MM.1S (cell line): Measurements from ENCODE around the gene ZNF592.
A peak's percentile ranks its signal among the peaks of the same experiment; 100 is the strongest.
"Not testable (repeated sequence)": the region's sequence is repeated elsewhere in the genome, so short reads cannot be mapped to it uniquely, and the experiment has no call there.

Experiments used
- DNase-seq: peaks from one replicate; pipeline ENCODE4 v3.0.0-alpha.2; 2015
- H2AFZ ChIP-seq: fragments of 300-600 bp; sonication (generic); 2 replicates; pipeline ENCODE4 v1.6.0; 2016; ENCODE audit warnings: antibody characterized with exemption, low read length
- H3F3A ChIP-seq: fragments of 300-600 bp; sonication (generic); 2 replicates; pipeline ENCODE4 v1.6.1; 2016; ENCODE audit warnings: mild to moderate bottlenecking, antibody characterized with exemption, low read length, moderate library complexity, mixed read lengths; ENCODE audit not compliant: insufficient read depth
- H3K27ac ChIP-seq: fragments of 300-600 bp; sonication (generic); 2 replicates; pipeline ENCODE4 v1.5.1; 2016; ENCODE audit warnings: mild to moderate bottlenecking, low read length
- H3K27me3 ChIP-seq: fragments of 300-600 bp; sonication (generic); replicated peaks from 2 replicates; pipeline ENCODE4 v1.6.0; 2016; ENCODE audit warnings: low read length; ENCODE audit not compliant: insufficient read depth
- H3K36me3 ChIP-seq: fragments of 300-600 bp; sonication (generic); replicated peaks from 2 replicates; pipeline ENCODE4 v1.6.1; 2016; ENCODE audit warnings: mild to moderate bottlenecking, low read length, mixed read lengths; ENCODE audit not compliant: insufficient read depth
- H3K4me1 ChIP-seq: fragments of 300-600 bp; sonication (generic); 2 replicates; pipeline ENCODE4 v1.6.1; 2016; ENCODE audit warnings: low read length, mixed read lengths
- H3K4me2 ChIP-seq: fragments of 300-600 bp; sonication (generic); 2 replicates; pipeline ENCODE4 v1.6.0; 2016; ENCODE audit warnings: low read depth, low read length
- H3K4me3 ChIP-seq: fragments of 300-600 bp; sonication (generic); 2 replicates; pipeline ENCODE4 v1.5.1; 2016; ENCODE audit warnings: low read length, mixed read lengths
- H3K79me2 ChIP-seq: fragments of 300-600 bp; sonication (generic); 2 replicates; pipeline ENCODE4 v1.6.1; 2016; ENCODE audit warnings: mixed run types, low read length, mixed read lengths
- H3K9ac ChIP-seq: fragments of 300-600 bp; sonication (generic); 2 replicates; pipeline ENCODE4 v1.6.1; 2016; ENCODE audit warnings: low read length, mixed read lengths
- H3K9me2 ChIP-seq: fragments of 300-600 bp; sonication (generic); replicated peaks from 2 replicates; pipeline ENCODE4 v1.6.1; 2016; ENCODE audit warnings: mild to moderate bottlenecking, low read length, mixed read lengths; ENCODE audit not compliant: insufficient read depth
- H3K9me3 ChIP-seq: fragments of 300-600 bp; sonication (generic); replicated peaks from 2 replicates; pipeline ENCODE4 v1.6.1; 2016; ENCODE audit warnings: mild to moderate bottlenecking, low read length, mixed read lengths; ENCODE audit not compliant: insufficient read depth
- H4K20me1 ChIP-seq: fragments of 300-600 bp; sonication (generic); 2 replicates; pipeline ENCODE4 v1.6.1; 2016; ENCODE audit warnings: mild to moderate bottlenecking, low read length, moderate library complexity, mixed read lengths; ENCODE audit not compliant: insufficient read depth
- EZH2 ChIP-seq: fragments of 300-600 bp; sonication (generic); optimal IDR thresholded peaks from 2 replicates; pipeline ENCODE3; 2017; ENCODE audit warnings: low read depth, mild to moderate bottlenecking, antibody characterized with exemption, low read length, mixed read lengths
- EZH2phosphoT487 ChIP-seq: fragments of 300-600 bp; sonication (generic); IDR thresholded peaks from 2 replicates; pipeline ENCODE4 v1.6.1; 2018; ENCODE audit warnings: antibody characterized with exemption, low read length
- TF ChIP-seq, protein P1 (sequence below): fragments of 300-600 bp; sonication (generic); IDR thresholded peaks from 2 replicates; pipeline ENCODE4 v1.5.1; 2016; ENCODE audit warnings: antibody characterized with exemption, low read length, mixed read lengths

Gene ZNF592

DNA sequence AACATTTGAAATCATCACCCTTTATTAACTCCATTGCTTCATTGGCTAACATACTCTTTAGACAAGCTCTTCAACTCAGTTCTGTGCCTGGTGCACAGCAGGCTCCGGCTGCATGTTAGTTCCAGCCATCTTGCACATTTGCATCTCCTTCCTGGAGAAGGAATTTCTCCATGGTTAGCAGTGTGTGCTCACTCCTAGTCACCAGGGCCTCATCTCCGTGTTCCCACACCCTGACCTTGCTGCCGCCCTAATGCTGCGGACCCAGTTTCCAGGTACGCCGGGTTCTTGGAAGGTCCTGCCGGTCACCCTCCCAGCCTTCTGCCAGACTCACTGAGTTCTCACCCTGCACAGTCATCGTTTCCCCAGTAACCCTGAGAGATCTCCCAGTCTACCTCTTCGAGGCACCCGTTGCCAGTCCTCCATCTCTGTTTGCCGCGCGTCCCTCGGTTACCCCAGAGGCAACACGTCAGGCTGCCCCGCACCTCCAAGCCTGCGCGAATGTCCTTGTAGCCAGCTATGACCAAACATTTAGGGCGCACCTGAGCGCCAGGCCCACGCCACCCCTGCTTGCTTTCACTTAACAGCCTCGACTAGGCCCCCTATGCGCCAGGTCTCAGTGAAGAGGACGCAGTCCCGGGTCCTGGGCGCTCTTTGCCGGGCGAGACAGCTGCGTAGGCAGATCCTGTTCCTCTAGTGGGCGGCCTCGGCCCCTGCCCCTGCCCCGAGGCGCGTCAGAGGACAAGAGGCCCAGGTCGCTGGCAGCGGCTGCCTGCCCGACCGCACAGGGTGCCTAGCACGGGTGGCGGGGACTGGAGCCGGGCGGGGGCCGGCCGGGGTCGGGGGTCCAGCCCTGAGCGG lies 747 bp upstream of the ZNF592 start:
- peaks cover 47% of the 10 kb centered on the region for H3K79me2 ChIP-seq
- peaks cover 5% of the 10 kb centered on the region; the same call in 1 of the 2 replicates for H4K20me1 ChIP-seq
- peak overlapping the region; percentile 92 for H3K4me2 ChIP-seq
- peak overlapping the region; percentile 94 for H3K27ac ChIP-seq
- no peaks in the 10 kb centered on the region for H3K36me3 ChIP-seq
- 0 out of 2 replicates have a peak, but pooled peaks cover 10% of the 10 kb centered on the region for H3K4me1 ChIP-seq
- no peaks in the 10 kb centered on the region for H3K9me2 ChIP-seq
- peak overlapping the region; percentile 94 for H3K4me3 ChIP-seq
- H3F3A ChIP-seq = peaks cover 11% of the 10 kb centered on the region; the same call in 1 of the 2 replicates
- no peaks in the 10 kb centered on the region for H3K9me3 ChIP-seq
- H3K27me3 ChIP-seq = no peaks in the 10 kb centered on the region
- peak overlapping the region; percentile 88 for H2AFZ ChIP-seq
- no peak for TF ChIP-seq EZH2phosphoT487
- TF ChIP-seq, protein P1, sequence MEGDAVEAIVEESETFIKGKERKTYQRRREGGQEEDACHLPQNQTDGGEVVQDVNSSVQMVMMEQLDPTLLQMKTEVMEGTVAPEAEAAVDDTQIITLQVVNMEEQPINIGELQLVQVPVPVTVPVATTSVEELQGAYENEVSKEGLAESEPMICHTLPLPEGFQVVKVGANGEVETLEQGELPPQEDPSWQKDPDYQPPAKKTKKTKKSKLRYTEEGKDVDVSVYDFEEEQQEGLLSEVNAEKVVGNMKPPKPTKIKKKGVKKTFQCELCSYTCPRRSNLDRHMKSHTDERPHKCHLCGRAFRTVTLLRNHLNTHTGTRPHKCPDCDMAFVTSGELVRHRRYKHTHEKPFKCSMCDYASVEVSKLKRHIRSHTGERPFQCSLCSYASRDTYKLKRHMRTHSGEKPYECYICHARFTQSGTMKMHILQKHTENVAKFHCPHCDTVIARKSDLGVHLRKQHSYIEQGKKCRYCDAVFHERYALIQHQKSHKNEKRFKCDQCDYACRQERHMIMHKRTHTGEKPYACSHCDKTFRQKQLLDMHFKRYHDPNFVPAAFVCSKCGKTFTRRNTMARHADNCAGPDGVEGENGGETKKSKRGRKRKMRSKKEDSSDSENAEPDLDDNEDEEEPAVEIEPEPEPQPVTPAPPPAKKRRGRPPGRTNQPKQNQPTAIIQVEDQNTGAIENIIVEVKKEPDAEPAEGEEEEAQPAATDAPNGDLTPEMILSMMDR = peak; percentile 15; the same call in 1 of the 2 replicates
- no peak for TF ChIP-seq EZH2
- peak overlapping the region; percentile 93 for H3K9ac ChIP-seq
- DNase-seq = no peak

DNA sequence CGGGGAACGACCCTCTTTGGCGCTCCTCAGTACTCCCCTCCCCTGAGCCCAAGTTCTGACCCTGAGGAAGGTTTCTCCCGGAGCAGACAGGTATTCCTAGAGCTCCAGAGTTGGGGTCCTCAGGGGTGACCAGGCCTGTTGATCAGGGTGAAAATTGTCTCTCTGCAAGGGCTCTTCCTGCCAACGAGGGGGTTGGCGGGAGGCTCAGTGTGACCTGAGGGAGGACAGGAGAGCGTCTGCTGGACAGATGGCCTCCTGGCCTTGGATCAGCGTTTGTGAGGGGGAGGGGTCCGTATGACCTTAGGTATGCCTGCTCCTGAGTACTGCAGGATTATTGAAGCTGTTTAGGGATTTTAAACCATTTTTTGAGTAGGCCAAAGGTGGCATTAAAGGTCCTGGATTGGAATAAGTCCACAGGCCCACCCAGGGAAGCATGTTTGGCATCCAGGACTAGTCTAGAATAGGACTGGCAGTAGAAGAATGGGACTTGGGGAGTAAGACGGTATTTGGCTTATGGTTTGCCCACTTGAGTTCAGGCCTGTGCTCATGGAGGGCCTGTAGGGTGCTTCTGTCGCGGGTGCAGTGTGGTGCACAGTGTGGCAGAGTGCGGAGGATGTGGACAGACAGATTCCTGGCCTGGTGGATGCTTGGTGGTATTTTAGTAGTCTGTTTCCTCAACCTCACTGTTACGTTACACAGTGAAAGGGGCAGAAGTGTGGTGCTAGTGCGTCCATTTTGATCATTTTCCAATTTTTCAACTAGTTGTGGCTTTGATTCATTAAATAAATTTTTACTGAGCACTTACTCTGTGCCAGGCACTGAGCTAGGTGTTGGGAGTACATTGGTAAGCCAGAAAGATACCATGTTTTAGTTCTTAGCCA lies 959 bp downstream of the ZNF592 start:
- peak; percentile 33 for DNase-seq
- peaks cover 64% of the 10 kb centered on the region for H3K79me2 ChIP-seq
- H3F3A ChIP-seq = peaks cover 11% of the 10 kb centered on the region; the same call in 1 of the 2 replicates
- peak overlapping the region; percentile 96 for H3K4me3 ChIP-seq
- H3K9ac ChIP-seq = peak overlapping the region; percentile 74
- peaks cover 16% of the 10 kb centered on the region; the same call in 1 of the 2 replicates for H4K20me1 ChIP-seq
- peak overlapping the region; percentile 50; the same call in 1 of the 2 replicates for H3K27ac ChIP-seq
- TF ChIP-seq, protein P1 = 0 out of 2 replicates have a peak, but pooled peaks have one; percentile 5
- no peak for TF ChIP-seq EZH2phosphoT487
- no peak for TF ChIP-seq EZH2
- H2AFZ ChIP-seq = no peak overlapping the region; the same call in 1 of the 2 replicates
- H3K9me2 ChIP-seq = no peaks in the 10 kb centered on the region
- H3K4me2 ChIP-seq = peak overlapping the region; percentile 84
- no peaks in the 10 kb centered on the region for H3K9me3 ChIP-seq
- no peaks in the 10 kb centered on the region for H3K27me3 ChIP-seq
- H3K4me1 ChIP-seq = 0 out of 2 replicates have a peak, but pooled peaks cover 10% of the 10 kb centered on the region
- no peaks in the 10 kb centered on the region; the same call in 1 of the 2 replicates for H3K36me3 ChIP-seq

DNA sequence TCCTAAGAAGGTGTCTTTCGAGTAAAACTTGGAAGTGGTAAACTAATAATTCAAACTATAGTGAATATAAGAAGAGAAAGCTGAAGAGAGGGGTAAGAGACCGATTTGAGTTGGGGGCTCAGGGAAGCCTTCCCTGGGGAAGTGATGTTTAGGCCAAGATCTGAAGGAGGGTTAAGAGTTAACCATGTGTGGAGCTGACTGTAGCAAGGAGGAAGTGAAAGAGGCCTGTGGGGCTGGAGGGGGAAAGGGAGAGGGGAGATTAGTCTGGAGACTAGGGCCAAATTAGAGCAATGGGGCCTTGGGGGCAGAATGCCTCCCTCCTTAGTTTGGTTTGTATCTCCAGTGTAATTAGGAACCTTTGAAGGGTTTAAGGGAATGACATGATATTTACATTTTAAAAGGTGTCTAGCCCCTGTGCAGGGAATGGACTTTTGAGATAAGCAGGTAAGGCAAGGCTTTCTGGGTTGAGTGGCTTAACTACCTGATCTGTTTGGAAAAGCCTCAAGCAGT lies 2.2 kb downstream of the ZNF592 start:
- H3K4me1 ChIP-seq = 0 out of 2 replicates have a peak, but pooled peaks cover 10% of the 10 kb centered on the region
- H3K4me3 ChIP-seq = peak overlapping the region; percentile 96; the same call in 1 of the 2 replicates
- H2AFZ ChIP-seq = no peak overlapping the region
- H3K27ac ChIP-seq = no peak overlapping the region
- H4K20me1 ChIP-seq = peaks cover 17% of the 10 kb centered on the region; the same call in 1 of the 2 replicates
- peaks cover 11% of the 10 kb centered on the region; the same call in 1 of the 2 replicates for H3F3A ChIP-seq
- TF ChIP-seq, protein P1 = no peak
- TF ChIP-seq EZH2phosphoT487 (no peak), EZH2 (no peak)
- H3K9ac ChIP-seq = no peak overlapping the region; the same call in 1 of the 2 replicates
- H3K9me3 ChIP-seq = no peaks in the 10 kb centered on the region
- peak overlapping the region; percentile 84 for H3K4me2 ChIP-seq
- no peak for DNase-seq
- no peaks in the 10 kb centered on the region for H3K9me2 ChIP-seq
- H3K27me3 ChIP-seq = no peaks in the 10 kb centered on the region
- H3K79me2 ChIP-seq = peaks cover 77% of the 10 kb centered on the region
- no peaks in the 10 kb centered on the region; the same call in 1 of the 2 replicates for H3K36me3 ChIP-seq

DNA sequence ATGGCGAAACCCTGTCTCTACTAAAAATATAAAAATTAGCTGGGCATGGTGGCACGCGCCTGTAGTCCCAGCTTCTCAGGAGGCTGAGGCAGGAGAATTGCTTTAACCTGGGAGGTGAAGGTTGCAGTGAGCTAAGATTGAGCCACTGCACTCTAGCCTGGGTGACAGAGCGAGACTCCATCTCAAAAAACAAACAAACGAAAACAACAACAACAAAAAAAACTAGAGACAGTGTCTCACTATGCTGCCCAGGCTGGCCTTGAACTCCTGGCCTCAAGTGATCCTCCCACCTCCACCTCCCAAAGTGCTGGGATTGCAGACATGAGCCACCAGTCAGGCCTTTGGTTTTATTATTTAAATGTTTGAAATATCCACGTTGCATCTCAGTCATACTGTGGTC lies 3.3 kb downstream of the ZNF592 start:
- peaks cover 80% of the 10 kb centered on the region for H3K79me2 ChIP-seq
- DNase-seq, H3K9ac ChIP-seq, H3K9me3 ChIP-seq, H3K9me2 ChIP-seq, H2AFZ ChIP-seq, H3K4me2 ChIP-seq, H3K4me1 ChIP-seq, H3K27ac ChIP-seq, H3K27me3 ChIP-seq, H3K36me3 ChIP-seq, H3K4me3 ChIP-seq: not testable (repeated sequence)
- peaks cover 11% of the 10 kb centered on the region; the same call in 1 of the 2 replicates for H3F3A ChIP-seq
- H4K20me1 ChIP-seq = peaks cover 25% of the 10 kb centered on the region
